H9 (cell line): ENCODE results near the gene POLR2J. TPM values are rescaled to one million over a fixed set of nuclear protein-coding genes. Genes with fewer than 3 reads are reported as not detected.

Source experiments
- DNase-seq: peaks from one replicate; pipeline ENCODE4 v3.0.0-alpha.2; 2017
- H2AFZ ChIP-seq: one replicate; pipeline ENCODE4 v1.6.1; 2013; ENCODE audit warnings: mild to moderate bottlenecking, low read length, control low read depth, moderate library complexity
- H2AK5ac ChIP-seq: 2 replicates; pipeline ENCODE4 v1.6.1; 2013; ENCODE audit warnings: low read length, control low read depth, mixed read lengths; ENCODE audit not compliant: insufficient read length
- H2BK120ac ChIP-seq: one replicate; pipeline ENCODE4 v1.6.1; 2013; ENCODE audit warnings: low read depth, mild to moderate bottlenecking, low read length, control low read depth, inconsistent platforms; ENCODE audit not compliant: poor library complexity, severe bottlenecking
- H2BK12ac ChIP-seq: 2 replicates; pipeline ENCODE4 v1.6.1; 2013; ENCODE audit warnings: low read length, control low read depth, mixed read lengths, low read depth; ENCODE audit not compliant: insufficient read length
- H2BK15ac ChIP-seq: 2 replicates; pipeline ENCODE4 v1.6.1; 2013; ENCODE audit warnings: low read depth, low read length, control low read depth
- H2BK20ac ChIP-seq: one replicate; pipeline ENCODE4 v1.6.1; 2013; ENCODE audit warnings: low read depth, mild to moderate bottlenecking, low read length, control low read depth, inconsistent platforms; ENCODE audit not compliant: poor library complexity, severe bottlenecking
- H2BK5ac ChIP-seq: 2 replicates; pipeline ENCODE4 v1.6.1; 2013; ENCODE audit warnings: low read length, control low read depth, mixed read lengths; ENCODE audit not compliant: insufficient read length
- H3K14ac ChIP-seq: 2 replicates; pipeline ENCODE4 v1.6.1; 2013; ENCODE audit warnings: low read length, control low read depth; ENCODE audit not compliant: insufficient read depth
- H3K18ac ChIP-seq: 2 replicates; pipeline ENCODE4 v1.6.1; 2013; ENCODE audit warnings: low read depth, mild to moderate bottlenecking, mixed read lengths, low read length, control low read depth; ENCODE audit not compliant: insufficient read length
- H3K23ac ChIP-seq: 2 replicates; pipeline ENCODE4 v1.6.1; 2013; ENCODE audit warnings: low read length, control low read depth, mixed read lengths, low read depth; ENCODE audit not compliant: insufficient read length
- H3K23me2 ChIP-seq: 2 replicates; pipeline ENCODE4 v1.6.1; 2013; ENCODE audit warnings: low read depth, mild to moderate bottlenecking, mixed read lengths, low read length, control low read depth; ENCODE audit not compliant: insufficient read length, poor library complexity, severe bottlenecking
- H3K27ac ChIP-seq: 2 replicates; pipeline ENCODE4 v1.5.1; 2013; ENCODE audit warnings: low read length, control low read depth, mixed read lengths, low read depth; ENCODE audit not compliant: insufficient read length
- H3K27me3 ChIP-seq: 2 replicates; pipeline ENCODE4 v1.6.1; 2013; ENCODE audit warnings: low read length, control low read depth, inconsistent platforms; ENCODE audit not compliant: insufficient read depth
- H3K4ac ChIP-seq: 2 replicates; pipeline ENCODE4 v1.6.1; 2013; ENCODE audit warnings: low read depth, mild to moderate bottlenecking, control low read depth, inconsistent platforms, low read length, moderate library complexity
- H3K4me1 ChIP-seq: 2 replicates; pipeline ENCODE4 v1.6.1; 2013; ENCODE audit warnings: low read length, control low read depth, inconsistent platforms; ENCODE audit not compliant: insufficient read depth
- H3K4me2 ChIP-seq: 2 replicates; pipeline ENCODE4 v1.6.1; 2013; ENCODE audit warnings: low read length, control low read depth, mixed read lengths; ENCODE audit not compliant: insufficient read length, insufficient read depth
- H3K56ac ChIP-seq: 2 replicates; pipeline ENCODE4 v1.6.1; 2013; ENCODE audit warnings: low read depth, mild to moderate bottlenecking, mixed read lengths, low read length, control low read depth; ENCODE audit not compliant: insufficient read length
- H3K79me1 ChIP-seq: 2 replicates; pipeline ENCODE4 v1.6.1; 2013; ENCODE audit warnings: low read depth, mild to moderate bottlenecking, moderate library complexity, low read length, control low read depth, inconsistent platforms; ENCODE audit not compliant: insufficient read depth, poor library complexity, severe bottlenecking
- H3K79me2 ChIP-seq: 2 replicates; pipeline ENCODE4 v1.6.1; 2013; ENCODE audit warnings: low read length, control low read depth, inconsistent platforms; ENCODE audit not compliant: insufficient read depth
- H3K9ac ChIP-seq: 2 replicates; pipeline ENCODE4 v1.6.1; 2013; ENCODE audit warnings: low read length, control low read depth, mixed read lengths; ENCODE audit not compliant: insufficient read length; ENCODE audit errors: extremely low read depth
- H3K9me3 ChIP-seq: one replicate; pipeline ENCODE4 v1.6.1; 2013; ENCODE audit warnings: low read depth, low read length, inconsistent platforms; ENCODE audit not compliant: control insufficient read depth
- H3T11ph ChIP-seq: one replicate; pipeline ENCODE4 v1.6.1; 2013; ENCODE audit warnings: mild to moderate bottlenecking, low read length, control low read depth, inconsistent platforms
- H4K20me1 ChIP-seq: one replicate; pipeline ENCODE4 v1.6.1; 2013; ENCODE audit not compliant: control insufficient read depth, insufficient read length, insufficient read depth
- H4K5ac ChIP-seq: 2 replicates; pipeline ENCODE4 v1.6.1; 2013; ENCODE audit warnings: low read depth, mild to moderate bottlenecking, mixed read lengths, low read length, control low read depth; ENCODE audit not compliant: insufficient read length
- H4K8ac ChIP-seq: replicated peaks from 2 replicates; pipeline ENCODE4 v1.6.1; 2013; ENCODE audit warnings: low read length, control low read depth, mixed read lengths, low read depth; ENCODE audit not compliant: insufficient read length
- H4K91ac ChIP-seq: 2 replicates; pipeline ENCODE4 v1.6.1; 2013; ENCODE audit warnings: low read depth, mild to moderate bottlenecking, moderate library complexity, mixed read lengths, low read length, control low read depth; ENCODE audit not compliant: insufficient read length
- H3K27ac Mint-ChIP-seq, 3 experiments: 2 replicates in 2 of 3; 3 replicates in 1 of 3; pipeline ENCODE4 v1.8.0; 2020 to 2021; ENCODE audit warnings: mixed read lengths in 3 of 3, mild to moderate bottlenecking in 1 of 3, moderate library complexity in 1 of 3
- H3K27me3 Mint-ChIP-seq: 2 replicates; pipeline ENCODE4 v1.8.0; 2021; ENCODE audit warnings: low read depth, mild to moderate bottlenecking, moderate library complexity, mixed read lengths
- H3K36me3 Mint-ChIP-seq, 3 experiments: 2 replicates in 2 of 3; 3 replicates in 1 of 3; pipeline ENCODE4 v1.8.0; 2020 to 2021; ENCODE audit warnings: low read depth in 3 of 3, mixed read lengths in 3 of 3; ENCODE audit not compliant: insufficient read depth in 1 of 3
- H3K4me1 Mint-ChIP-seq, 2 experiments: 2 replicates each; pipeline ENCODE4 v1.8.0; 2020; ENCODE audit warnings: mixed read lengths in 2 of 2
- H3K4me3 Mint-ChIP-seq, 2 experiments: 2 replicates in 1 of 2; 3 replicates in 1 of 2; pipeline ENCODE4 v1.8.0; 2020 to 2021; ENCODE audit warnings: mild to moderate bottlenecking in 2 of 2, mixed read lengths in 2 of 2, moderate library complexity in 1 of 2
- H3K9me3 Mint-ChIP-seq, 2 experiments: 2 replicates in 1 of 2; 3 replicates in 1 of 2; pipeline ENCODE4 v1.8.0; 2020; ENCODE audit warnings: mild to moderate bottlenecking in 2 of 2, mixed read lengths in 2 of 2, moderate library complexity in 1 of 2
- WGBS: extraction: QIAGEN DNeasy Blood & Tissue Kit; methylation state at CpG from one replicate; pipeline ENCODE4 v1.1.7; 2013; ENCODE audit warnings: missing lambda C conversion rate, low lambda C conversion rate, mixed read lengths; ENCODE audit not compliant: insufficient read length; ENCODE audit errors: extremely low coverage; 5-methylcytosine and 5-hydroxymethylcytosine counted together
- total RNA-seq: library from RNA; stranded (reverse); gene quantifications from 2 replicates; pipeline ENCODE4 v1.2.1, GENCODE V29; 2021
- TF ChIP-seq, protein P1 (sequence below): fragments of 200-600 bp; sonication (generic); conservative IDR thresholded peaks from 3 replicates; pipeline ENCODE4 v1.8.0; 2021; ENCODE audit warnings: antibody characterized with exemption, mild to moderate bottlenecking

POLR2J gene
- total RNA-seq, 1 experiment from 2014 or later = 58.5 TPM

GRCh38 chr7:102463841-102464576, 14.7 kb downstream of the POLR2J start:
- Histone ChIP-seq H3K27me3 (no peaks in the 10 kb centered on the region), H4K8ac (no peak overlapping the region), H3K79me1 (peaks cover 2% of the 10 kb centered on the region), H2AFZ (no peak overlapping the region), H3K4ac (no peak overlapping the region), H3K27ac (no peak overlapping the region), H3K9ac (peak overlapping the region; percentile 81), H4K91ac (no peak overlapping the region), H3K23ac (no peak overlapping the region), H2BK15ac (no peak overlapping the region), H4K20me1 (no peaks in the 10 kb centered on the region), H3K56ac (no peak overlapping the region), H3K79me2 (no peaks in the 10 kb centered on the region), H3K18ac (no peak overlapping the region), H3T11ph (no peak overlapping the region), H4K5ac (no peak overlapping the region), H3K23me2 (peaks cover 6% of the 10 kb centered on the region), H2BK5ac (no peak overlapping the region), H3K9me3 (no peaks in the 10 kb centered on the region), H3K4me1 (no peaks in the 10 kb centered on the region), H2BK120ac (no peak overlapping the region), H2BK12ac (no peak overlapping the region), H3K4me2 (peak overlapping the region; percentile 66), H3K14ac (0 out of 2 replicates have a peak overlapping the region, but pooled peaks have one; percentile 6), H2AK5ac (no peak overlapping the region), H2BK20ac (no peak overlapping the region)
- Mint-ChIP-seq H3K4me3 (peak overlapping the region; percentile 96 to 98), H3K9me3 (no peaks in the 10 kb centered on the region), H3K4me1 (peaks cover 11 to 13% of the 10 kb centered on the region in 2 experiments; a peak in 3 of 4 replicates), H3K27ac (peak overlapping the region in 2 of 3 experiments; percentile 88 to 89; a peak in 4 of 7 replicates), H3K27me3 (peaks cover 2% of the 10 kb centered on the region; the same call in 1 of the 2 replicates), H3K36me3 (peaks cover 10 to 33% (median 27%) of the 10 kb centered on the region in 3 experiments; a peak in 6 of 7 replicates)
- DNase-seq = peak; percentile 30
- WGBS = no CpG with 5 or more reads among the region's 24 CpGs
- TF ChIP-seq, protein P1, sequence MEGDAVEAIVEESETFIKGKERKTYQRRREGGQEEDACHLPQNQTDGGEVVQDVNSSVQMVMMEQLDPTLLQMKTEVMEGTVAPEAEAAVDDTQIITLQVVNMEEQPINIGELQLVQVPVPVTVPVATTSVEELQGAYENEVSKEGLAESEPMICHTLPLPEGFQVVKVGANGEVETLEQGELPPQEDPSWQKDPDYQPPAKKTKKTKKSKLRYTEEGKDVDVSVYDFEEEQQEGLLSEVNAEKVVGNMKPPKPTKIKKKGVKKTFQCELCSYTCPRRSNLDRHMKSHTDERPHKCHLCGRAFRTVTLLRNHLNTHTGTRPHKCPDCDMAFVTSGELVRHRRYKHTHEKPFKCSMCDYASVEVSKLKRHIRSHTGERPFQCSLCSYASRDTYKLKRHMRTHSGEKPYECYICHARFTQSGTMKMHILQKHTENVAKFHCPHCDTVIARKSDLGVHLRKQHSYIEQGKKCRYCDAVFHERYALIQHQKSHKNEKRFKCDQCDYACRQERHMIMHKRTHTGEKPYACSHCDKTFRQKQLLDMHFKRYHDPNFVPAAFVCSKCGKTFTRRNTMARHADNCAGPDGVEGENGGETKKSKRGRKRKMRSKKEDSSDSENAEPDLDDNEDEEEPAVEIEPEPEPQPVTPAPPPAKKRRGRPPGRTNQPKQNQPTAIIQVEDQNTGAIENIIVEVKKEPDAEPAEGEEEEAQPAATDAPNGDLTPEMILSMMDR = no peak
